Activated CD4-positive, alpha-beta T cell treated with anti-CD3 and anti-CD28 coated beads, Interleukin-2, amount 50 U/mL, for 48 hours (primary cell): ENCODE measurements around the gene PPP5C.

Source experiments
- DNase-seq, 2 experiments: peaks; one replicate each; pipeline ENCODE4 v3.0.0-alpha.2; 2020

Gene PPP5C

DNA sequence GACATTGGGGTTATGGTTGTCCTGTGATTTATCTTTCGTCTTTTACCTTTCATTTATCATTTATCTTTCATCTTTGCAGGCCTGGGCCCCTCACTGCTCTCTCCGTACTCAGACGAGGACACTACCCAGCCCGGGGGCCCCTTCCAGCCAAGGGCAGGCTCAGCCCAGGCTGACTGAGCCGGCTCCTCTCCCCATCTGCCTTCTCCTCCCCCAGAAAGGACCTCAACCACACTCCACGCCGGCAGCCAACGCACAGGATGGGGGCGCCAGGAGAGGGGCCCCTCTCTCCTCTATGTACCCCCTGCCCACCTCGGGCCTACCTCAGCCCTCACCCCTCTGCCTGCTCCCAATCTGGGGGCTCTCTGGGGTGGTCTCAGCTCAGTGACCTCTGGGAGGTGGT lies 7.4 kb upstream of the PPP5C start:
- no peak for DNase-seq

DNA sequence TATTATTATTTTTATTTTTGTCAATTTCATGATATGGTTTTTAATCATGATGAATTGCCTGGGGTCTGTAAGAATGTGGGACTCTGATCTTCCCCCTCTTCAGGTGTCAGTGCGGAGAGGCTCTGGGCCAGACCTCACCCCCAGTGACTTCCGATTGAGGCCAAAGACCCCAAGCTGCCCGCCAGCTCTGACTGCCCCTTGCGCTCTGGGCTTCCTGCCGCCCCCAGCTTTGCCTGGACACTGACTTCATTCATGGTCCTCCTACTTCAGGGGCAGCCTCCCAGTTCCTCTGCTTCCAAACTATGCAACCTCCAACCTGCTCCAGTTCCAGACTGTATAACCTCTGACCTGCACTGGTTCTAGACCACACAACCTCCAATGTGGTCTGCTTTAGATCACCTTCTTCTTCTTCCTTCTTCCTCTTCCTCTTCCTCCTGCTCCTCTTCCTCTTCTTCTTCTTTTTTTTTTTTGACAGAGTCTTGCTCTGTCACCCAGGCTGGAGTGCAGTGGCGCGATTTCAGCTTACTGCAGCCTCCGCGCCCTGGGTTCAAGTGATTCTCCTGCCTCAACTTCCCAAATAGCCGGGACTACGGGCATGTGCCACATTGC lies 6.7 kb upstream of the PPP5C start:
- no peak for DNase-seq

DNA sequence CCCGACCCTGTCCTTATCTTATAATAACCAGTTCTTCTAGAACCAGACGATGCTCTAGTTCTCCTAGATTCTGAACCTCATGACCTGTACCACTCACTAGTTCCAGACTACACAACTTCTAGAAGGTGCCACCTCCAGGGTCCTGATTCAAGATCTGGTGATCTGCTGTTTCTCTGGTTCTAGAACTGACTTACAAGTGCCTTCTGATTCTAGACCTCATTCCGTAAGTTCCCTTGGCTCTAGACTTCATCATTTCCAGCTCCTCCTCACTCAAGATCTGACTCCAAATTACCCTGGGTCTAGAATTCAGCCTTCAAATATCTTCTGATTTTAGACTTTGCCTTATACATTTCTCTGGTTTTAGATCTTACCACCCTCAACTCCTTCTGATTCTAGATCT lies 5.0 kb upstream of the PPP5C start:
- no peak for DNase-seq

DNA sequence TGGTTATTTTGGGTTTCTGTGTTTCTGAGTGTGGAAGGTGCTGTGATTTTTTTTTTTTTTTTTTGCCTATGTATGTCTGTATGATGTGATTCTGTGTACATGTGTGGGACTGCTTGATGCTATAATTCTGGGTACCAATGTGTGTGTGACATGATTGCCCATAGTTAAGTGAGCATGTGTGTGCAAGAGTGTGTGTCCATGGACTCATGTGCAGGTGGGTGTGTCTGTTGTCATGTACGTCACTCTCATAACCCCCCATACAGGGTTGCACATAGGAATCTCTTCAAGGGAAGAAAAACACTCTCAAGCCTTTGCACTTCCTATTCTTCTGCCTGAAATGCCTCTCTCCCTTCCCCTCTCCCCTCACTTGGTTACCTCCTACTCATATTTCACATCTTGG lies 2.5 kb upstream of the PPP5C start:
- DNase-seq = no peak

DNA sequence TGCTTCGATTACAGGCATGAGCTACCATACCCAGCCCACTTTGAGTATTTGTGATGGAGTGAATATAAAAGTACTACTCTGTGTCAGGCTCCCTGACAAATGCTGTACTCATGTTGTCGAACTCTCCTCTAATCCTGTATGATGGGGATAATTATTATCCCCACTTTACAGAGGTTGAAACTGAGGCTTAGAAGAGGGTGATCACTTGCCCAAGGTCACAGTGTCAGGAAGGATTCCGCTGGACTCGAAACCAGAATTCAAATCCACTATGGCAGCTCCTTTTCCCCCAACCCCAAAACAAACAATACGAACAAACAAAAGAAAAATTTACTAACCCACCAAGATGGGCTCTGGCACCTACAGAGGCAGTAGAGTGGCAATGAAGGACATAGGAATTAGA lies 1.7 kb upstream of the PPP5C start:
- DNase-seq = no peak

DNA sequence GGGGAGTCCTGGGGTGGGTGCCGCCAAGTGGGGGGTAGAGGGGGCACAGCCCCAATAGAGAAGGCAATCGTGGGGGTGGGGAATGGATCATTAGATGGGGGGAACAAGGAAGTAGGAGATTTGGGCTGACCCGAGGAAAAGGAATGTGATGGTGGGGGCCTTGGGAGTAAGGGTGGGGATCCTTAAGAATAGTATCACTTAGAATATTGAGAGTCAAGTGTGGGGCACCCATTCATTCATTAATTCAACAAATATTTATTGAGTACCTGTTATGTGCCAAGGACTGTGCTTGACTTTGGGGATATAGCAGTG lies 641 bp downstream of the PPP5C start:
- DNase-seq = no peak

DNA sequence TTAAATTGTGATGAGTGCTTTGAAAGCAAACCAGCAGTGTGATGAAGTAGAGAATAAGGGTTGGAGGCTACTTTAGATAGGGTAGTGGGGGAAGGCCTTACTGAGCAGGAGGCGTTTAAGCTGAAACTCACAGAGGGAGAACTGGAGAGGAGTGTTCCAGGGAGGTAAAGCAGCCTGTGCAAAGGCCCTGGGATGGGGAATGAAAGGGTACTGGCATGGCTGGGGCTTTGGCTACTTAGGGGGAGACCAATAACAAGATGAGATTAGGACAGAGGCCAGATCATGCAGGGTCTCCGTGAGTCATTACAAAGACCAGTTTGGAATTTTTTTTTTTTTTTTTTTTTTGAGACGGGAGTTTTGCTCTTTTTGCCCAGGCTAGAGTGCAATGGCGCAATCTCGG lies 1.1 kb downstream of the PPP5C start:
- no peak for DNase-seq

DNA sequence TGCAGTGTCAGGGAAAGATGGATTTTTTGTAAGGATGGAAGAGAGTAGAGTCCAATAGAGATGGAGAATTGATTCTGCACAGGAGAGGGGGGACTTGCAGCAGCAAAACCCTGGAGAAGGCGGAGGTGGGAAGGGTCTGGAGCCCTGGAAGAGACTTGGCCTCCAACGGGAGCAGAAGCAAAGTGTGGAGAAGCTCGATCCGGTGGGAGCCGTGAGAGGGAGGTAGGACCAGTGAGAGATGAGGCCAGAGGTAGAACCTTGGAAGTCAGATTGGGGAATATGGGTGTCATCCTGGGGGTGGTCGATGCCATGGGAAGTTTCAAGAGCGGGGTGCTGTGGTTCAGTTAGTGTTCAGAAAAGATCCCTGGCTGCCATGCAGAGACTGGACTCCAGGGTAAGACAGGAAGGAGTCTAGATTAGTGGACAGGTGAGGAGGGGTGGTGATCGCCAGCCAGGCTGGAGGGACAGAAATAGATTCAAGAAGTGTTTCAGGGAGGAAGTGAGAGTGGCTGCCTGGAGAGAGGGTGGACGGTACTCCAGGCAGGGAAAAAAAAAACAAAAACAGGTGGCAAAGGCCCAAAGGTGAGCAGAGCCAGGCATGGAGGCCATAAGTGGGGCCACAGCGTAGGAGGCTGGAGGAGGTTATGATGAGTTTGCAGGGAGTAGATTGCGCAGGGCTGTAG lies 2.6 kb downstream of the PPP5C start:
- DNase-seq = no peak

DNA sequence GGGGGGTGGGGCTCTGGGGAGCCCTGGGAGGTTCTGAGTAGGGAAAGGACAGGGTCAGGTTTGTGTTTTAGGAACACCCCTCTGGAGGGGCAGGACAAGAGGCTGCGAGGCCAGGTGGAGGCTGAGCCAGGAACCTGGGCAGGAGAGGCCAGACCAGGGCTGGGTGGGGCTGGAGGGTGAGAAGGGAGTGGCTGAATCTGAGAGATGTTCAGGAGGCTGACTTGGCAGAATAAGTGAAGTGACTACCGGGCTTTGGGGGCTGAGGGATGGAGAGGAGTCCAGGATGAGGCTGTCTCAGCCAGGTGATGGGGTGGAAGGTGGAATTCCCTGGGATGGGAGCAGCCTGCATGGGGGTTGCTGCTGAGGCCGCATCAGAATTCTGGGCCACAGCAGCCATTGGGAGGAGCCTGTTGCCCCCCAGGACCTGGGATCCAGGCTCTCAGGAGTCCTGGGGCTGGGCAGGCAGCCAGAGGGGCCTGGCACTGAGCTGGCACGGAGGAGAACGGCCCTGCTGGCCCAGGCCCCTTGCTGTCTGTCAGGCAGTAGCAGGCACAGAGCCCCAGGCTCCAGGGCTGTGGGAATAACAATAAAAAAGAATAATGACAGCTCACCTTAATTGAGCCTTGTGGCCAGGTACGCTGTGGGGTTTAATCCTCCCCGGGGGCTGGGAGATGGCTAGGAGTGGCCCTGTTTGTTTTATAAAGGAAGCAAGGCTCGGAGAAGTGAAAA lies 3.3 kb downstream of the PPP5C start:
- peak; percentile 41 to 53 for DNase-seq

DNA sequence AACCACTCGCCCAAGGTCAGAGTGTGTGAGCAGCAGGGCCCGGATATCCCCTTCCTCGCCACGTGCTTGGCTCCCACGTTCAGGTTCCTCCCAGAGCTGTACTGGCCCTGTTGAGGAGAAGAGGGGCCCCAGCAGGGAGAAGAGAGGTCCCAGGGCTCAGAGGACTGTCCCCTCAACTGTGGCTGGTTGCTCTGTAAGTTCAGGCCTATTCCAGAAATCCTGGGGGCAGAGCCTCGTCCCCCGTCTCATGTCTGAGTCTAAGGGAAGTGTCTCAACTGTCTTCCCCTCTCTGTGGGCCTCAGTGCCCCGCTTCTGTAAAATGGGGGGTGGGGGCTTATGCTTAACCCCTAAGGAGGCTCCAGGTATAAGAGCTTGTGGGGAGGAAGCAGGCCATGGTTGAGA lies 3.9 kb downstream of the PPP5C start:
- DNase-seq = peak; percentile 50 to 57

DNA sequence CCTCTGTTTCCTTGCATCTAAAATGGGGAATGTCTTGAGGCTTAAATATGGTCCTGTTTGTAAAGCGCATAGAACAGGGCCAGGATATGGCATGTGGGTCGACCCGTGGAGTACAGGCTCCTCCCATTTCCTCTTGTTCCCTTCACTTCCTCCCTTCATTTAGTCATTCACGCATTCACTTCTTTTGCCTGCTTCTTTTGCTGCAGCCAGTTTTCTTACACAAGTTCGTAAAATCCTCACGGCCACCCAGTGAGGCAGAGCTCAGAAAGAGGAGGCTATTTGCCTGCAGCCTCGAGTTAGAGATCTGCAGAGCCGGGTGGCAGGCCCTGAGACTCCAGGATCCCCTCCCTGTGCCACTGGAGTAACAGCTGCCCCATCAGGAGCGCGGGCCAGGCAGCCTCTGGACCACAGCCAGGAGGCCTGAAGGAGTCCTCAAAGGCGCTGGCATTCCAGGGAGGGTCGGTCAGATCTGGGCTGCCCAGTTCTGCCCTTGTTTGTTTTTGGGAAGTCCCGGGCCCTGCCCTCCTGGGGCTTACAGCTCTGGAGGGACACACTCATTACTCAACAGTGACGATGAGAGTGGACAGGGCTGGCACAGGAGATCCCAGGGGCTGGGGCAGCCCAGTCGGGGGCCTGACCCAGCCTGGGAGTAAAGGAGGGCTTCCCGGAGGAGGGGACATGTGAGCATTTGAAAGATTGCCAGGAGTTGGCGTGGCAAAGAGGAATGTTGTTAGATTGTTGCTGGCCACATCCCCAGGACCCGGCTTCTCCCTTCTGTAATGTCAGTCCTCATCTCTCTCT lies 4.6 kb downstream of the PPP5C start:
- DNase-seq = peak; percentile 30 to 41

DNA sequence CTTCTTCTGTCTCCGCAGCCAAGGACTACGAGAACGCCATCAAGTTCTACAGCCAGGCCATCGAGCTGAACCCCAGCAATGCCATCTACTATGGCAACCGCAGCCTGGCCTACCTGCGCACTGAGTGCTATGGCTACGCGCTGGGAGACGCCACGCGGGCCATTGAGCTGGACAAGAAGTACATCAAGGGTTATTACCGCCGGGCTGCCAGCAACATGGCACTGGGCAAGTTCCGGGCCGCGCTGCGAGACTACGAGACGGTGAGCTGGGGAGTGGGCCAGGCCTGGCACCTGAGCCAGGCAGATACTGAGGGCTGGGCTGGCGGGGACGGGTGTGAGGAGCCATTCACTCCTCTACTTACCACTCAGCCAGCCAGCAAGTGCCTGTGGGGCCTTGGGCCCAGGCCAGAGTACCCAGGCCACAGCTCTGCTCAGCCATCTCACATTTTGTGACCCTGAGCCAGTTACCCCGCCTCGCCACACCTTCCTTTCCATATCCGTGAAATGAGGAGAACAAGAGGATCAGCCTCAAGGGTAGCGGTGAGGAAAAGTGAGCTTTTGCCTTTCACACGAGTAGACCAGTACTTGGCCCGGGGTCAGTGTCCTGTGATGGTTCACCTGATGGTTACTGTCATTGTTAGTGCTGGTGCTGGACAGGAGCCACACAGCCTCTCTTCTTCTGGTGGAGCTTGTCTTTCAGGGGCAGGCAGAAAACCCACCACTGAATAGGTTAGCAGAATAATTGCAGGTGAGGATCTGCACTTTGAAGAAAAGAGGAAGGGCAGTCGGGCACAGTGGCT lies 7.0 kb downstream of the PPP5C start:
- DNase-seq = no peak

DNA sequence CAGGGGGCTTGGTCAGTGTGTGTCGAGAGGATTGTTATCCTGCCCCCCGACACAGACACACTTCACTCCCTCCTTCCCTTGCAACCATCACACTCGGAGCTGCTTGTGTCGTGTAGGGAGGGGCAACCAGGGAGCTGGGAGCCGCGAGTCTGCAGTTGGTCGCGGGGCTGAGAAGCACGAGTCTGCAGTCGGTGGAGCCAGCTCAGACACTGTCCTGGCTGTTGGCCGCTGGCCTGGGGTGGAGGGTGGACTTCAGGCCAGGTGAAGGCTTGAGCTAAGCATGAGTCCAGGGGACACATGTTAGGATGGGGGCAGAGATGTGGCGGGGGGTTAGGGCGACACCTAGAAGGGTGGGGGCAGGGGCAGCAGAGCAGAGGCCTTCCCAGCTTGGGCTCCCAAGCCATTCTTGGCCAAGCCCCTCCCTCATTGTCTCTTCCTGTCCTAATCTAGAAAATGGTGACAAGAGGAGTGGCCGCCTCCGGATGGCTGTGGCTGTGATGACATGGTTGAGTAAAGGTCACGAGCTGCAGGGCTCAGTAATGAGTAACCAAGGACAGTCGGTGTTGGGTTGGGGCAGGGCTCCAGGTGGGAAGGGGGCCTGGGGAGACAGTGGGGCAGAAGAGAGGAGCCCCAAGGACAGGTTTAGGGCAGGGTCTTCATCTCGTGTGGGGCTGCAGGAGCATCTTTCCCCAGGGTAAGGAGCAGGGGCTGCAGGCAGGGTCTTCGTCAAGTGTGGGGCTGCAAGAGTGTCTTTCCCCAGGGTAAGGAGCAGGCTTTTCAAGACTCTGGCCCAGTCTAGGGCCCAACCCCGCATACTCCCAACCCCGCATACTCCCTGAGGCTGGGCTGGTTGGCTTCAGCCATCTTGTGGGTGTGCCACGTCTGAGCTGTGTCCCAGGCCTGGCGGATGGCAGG lies 8.6 kb downstream of the PPP5C start:
- DNase-seq = peak; percentile 35 to 38

DNA sequence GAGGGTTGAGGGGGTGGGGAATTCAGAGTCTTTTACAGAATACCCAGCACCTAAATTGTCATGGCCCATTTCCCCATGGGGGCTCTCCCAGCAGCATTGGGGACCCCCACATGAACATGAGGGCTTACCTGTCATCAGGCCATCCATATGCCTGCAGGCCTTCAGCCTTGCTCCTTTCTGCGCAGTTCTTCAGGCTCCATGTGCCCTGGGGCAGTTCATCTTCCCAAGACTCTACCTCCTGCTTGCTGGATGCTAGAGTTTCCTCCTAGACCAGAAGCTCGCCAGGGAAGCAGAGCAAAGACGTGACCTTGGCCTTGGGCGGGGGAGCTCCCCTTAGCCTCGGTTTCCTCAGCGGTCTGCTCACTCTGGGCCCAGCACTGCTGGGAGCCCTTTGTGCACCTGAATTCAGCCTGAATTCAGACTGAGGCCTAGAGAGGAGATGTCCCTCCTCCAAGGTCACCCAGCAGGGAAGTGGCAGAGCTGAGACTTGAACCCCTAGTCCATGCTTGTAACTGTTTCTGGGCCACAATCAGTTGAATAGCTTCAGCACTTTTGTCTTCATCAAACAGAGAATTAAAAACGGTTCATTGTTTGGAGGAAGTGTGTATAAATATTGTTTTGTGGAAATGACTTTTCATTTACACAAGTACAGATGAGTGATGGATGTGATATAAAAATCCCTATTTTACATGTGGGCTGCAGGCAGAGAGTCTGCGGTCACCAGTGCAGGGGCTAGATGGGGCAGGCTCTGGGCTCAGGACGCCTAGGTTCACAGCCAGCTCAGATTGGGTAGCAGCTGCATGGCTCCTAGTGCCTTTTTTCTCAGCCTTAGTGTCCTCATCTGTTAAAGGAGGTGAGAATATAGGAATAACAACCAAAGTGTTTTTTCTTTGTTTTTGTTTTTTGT lies 9.5 kb downstream of the PPP5C start:
- no peak for DNase-seq

DNA sequence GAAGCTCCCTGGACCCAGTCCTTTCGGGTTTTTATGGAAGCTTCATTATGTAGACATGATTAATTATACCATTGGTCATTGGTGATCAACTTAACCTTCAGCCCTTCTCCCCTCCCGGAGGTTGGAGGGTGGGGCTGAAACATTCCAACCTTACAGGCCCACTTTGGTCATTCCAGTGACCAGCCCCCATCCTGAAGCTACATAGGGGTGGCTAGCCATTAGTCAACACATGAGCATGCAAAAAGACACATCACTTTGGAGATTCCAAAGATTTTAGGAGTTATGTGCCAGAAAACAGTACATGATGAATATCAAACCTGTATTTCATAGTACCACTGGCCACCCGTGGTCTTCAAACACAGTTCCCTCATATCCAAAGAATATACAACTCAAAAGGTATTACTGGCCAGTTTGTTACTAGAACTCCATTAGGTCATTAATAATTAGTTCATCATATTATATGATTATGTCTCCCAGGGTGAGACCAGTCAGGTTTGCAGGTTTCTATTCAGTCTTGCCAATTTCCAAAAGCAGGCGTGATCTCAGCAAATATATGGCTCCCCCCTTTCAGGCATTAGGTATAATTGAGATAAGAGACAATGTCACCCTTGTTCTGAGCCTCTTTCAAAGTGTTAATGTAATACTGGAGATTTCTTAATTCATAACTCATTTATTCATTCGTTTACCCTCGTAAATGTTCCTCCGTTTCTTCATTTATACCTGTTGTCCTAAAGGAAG lies 11.1 kb downstream of the PPP5C start:
- no peak for DNase-seq

DNA sequence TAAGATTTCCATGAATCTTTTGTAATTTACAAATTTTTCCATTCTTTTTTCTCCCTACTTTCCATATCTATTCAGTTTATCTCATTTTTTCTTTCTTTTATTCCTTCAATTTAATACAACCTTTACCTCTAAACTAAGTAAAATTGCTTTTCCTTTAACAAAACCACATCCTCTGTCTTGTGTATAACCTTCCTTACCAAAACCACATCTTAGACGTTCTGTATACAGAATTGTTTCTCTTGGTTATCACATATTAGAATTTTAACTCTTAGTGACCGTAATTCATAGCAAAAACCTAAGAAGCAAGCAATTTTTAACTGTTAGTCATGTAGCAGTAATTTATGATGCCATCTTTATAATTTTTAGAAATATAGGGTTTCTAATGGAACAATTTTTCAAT lies 15.0 kb downstream of the PPP5C start:
- no peak for DNase-seq

DNA sequence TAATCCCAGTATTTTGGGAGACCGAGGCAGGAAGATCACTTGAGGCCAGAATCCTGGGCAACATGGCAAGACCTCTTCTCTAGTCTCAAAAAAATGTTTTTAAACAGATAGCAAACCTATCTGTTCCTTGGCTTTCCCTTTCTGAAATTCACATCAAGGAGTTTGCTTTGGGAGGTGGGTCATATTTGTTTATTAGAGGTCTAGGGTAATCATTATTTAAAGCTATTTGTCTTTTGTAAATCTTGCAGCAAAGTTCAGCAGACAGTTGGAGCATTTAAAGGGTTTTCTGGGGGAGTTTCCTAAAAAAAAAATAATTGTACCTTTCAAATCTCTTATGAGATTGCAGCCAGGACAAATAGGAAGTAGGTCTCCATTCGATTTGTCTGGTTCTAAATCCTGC lies 17.5 kb downstream of the PPP5C start:
- no peak for DNase-seq

DNA sequence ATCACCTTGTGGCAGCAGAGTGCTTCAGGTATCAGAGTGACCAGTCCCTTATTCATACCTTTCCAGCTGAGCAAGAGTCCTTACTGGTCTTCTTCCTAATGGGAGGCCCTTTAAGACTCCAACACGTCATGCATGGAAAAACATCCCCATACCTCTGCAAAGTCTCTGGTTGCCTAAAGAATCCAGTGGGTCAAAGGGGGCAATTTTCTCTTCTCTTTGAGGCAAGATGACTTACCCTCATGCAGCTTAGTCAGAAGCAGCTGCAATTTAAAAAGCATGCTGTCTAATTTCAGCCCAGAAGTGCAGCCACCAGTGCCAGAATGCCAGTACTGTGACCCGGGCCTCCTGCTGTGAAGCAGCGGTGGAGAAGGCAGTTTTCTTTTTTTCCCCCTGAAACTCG lies 18.7 kb downstream of the PPP5C start:
- no peak for DNase-seq

DNA sequence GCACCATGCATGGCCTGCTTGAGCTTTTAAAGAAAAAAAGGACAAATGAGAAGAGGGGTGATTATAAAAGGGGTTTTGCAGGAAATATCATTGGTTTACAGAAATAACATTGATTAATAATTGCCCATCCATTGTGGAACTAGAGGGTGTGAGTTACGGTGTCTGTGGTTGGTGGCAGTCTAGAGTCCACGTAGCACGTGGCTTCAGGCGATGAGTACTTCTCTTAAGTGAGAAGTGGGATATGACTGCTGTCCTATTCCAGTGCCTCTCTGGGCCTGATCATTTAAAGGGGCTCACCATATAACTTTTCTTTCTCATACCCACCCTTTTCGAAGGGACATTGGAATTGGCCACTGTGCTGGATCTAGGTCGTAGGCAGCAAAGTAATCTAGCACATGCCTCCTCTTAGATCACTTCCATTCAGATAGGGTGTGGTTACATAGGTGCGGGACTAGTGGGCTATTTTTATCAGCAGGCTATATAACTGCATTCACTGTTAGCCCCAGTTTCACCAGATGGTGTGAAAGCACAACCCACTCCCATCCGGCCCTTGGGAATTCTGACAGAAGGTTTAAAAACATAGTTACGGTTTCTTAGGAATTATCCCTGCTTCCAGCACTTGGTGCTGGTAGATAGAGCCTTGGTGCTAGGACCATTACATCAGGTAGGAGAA lies 19.9 kb downstream of the PPP5C start:
- no peak for DNase-seq
